ENCODE measurements around the gene CISH.

The CISH gene

GRCh38 chr3:50605901-50606326, 5.7 kb downstream of the CISH start:
- no peak overlapping the region for H3K4me3 ChIP-seq (ENCODE audit: low read length)
- no peak for DNase-seq (ENCODE audit: low read depth)
- TF ChIP-seq, protein P1, sequence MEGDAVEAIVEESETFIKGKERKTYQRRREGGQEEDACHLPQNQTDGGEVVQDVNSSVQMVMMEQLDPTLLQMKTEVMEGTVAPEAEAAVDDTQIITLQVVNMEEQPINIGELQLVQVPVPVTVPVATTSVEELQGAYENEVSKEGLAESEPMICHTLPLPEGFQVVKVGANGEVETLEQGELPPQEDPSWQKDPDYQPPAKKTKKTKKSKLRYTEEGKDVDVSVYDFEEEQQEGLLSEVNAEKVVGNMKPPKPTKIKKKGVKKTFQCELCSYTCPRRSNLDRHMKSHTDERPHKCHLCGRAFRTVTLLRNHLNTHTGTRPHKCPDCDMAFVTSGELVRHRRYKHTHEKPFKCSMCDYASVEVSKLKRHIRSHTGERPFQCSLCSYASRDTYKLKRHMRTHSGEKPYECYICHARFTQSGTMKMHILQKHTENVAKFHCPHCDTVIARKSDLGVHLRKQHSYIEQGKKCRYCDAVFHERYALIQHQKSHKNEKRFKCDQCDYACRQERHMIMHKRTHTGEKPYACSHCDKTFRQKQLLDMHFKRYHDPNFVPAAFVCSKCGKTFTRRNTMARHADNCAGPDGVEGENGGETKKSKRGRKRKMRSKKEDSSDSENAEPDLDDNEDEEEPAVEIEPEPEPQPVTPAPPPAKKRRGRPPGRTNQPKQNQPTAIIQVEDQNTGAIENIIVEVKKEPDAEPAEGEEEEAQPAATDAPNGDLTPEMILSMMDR (conservative IDR thresholded peaks at IDR 0.05; ENCODE audit: low read depth, low read length) = no peak

GRCh38 chr3:50604628-50605588, 6.7 kb downstream of the CISH start:
- DNase-seq (ENCODE audit: low read depth) = no peak
- no peak overlapping the region for H3K4me3 ChIP-seq (ENCODE audit: low read length)
- TF ChIP-seq, protein P1 (conservative IDR thresholded peaks at IDR 0.05; ENCODE audit: low read depth, low read length) = no peak

DNA sequence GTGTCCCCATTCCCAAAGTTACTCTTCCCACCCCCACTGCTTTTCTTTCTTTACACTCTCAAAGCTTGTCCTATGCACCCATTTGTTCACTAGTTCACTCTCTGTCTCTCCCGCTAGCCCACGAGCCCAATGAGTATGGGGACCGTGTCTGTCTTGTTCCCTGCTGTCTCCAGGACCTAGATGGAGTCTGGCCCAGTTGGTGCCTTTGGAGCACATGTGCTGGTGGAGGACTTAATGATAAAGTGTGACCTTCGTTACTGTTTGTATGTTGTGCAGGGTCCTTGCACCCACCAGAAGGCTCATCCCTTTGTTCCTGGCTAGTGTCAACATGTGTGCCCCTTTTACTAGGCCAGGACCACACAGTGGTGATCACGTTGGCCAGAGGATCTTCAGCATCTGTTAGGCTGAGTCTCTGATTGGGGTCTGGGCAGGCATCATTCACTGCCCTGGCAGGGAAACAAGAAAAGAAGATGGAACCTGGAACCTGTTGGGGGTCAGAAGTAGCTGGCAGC, 7.4 kb downstream of the CISH start:
- DNase-seq (ENCODE audit: low read depth) = no peak
- H3K4me3 ChIP-seq (ENCODE audit: low read length) = no peak overlapping the region
- TF ChIP-seq, protein P1 (conservative IDR thresholded peaks at IDR 0.05; ENCODE audit: low read depth, low read length) = no peak

- no peak for DNase-seq (ENCODE audit: low read depth)
- TF ChIP-seq, protein P1 (conservative IDR thresholded peaks at IDR 0.05; ENCODE audit: low read depth, low read length) = no peak
- no peak overlapping the region for H3K4me3 ChIP-seq (ENCODE audit: low read length)
Measured at GRCh38 chr3:50603261-50604109, 8.1 kb downstream of the CISH start.

DNA sequence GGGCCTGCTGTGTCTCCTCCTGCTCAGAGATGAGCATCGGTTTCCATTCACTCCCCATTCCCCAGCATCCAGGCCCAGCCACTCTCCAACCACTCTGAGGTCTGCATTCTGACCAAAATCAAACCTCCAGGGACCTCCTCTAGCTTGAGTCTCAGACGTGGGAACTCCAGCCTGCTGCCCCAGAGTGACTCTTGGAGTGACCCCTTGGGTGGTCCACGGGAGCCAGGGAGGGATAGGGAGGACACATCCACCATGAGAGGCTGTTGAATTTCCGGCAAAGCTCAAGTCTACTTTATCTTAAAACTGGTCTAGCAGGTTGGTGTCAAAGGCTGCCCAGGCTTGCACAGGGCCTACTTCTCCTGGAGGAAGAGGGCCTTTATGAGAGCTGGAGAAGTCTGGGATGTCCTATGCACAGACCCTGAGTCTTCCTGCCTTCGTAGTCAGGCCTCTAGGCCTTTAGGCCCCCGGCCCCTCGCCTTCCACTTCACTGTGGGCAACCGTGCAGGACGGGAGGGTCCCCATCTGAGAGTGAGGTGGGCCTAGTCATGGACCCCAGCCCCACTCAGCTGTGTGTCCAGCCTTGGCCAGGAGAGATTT, 8.9 kb downstream of the CISH start:
- TF ChIP-seq, protein P1 (conservative IDR thresholded peaks at IDR 0.05; ENCODE audit: low read depth, low read length) = no peak
- DNase-seq (ENCODE audit: low read depth) = no peak
- no peak overlapping the region for H3K4me3 ChIP-seq (ENCODE audit: low read length)

DNA sequence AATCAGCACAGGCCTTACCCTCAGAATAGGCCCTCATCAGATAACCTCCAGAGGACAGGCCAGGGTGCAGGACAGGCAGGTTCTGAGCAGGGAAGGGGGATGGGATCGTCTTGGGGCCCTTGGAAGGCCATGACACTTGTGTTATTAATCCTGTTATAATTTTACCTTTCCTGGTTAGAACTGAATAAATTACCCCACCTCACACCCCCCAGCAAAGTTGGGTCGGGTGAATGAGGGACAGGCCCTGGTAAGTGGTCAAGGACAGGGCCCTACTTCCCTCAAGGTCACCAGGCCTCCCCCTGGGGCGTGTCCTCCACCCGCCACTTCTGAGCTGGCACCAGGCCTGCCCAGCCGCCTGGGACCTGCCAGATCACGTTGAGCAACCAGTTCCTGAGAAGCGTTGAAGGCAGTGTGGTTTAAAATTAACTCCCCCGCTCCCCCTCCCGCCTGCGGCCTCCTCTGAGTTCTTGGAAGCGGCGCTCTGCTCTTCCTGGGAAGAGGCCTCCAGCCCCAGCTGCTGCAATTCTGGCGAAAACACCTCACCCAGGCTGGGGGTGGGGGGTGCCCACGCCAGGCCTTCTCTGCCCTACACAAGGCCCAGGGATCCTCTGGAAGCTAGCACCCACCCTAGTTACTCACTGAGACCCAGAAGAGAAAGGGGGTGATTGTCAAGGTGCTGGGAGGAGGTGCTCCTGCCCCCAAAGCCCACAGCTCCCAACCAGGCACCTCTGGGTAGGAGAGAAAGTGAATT, 10.6 kb downstream of the CISH start:
- no peak overlapping the region for H3K4me3 ChIP-seq (ENCODE audit: low read length)
- TF ChIP-seq, protein P1 (conservative IDR thresholded peaks at IDR 0.05; ENCODE audit: low read depth, low read length) = no peak
- DNase-seq (ENCODE audit: low read depth) = peak; percentile 76
